Left lung (tissue), 10 donors: Measurements from ENCODE around the gene MRRF. TPM values are rescaled to one million over a fixed set of nuclear protein-coding genes. Genes with fewer than 3 reads are reported as not detected.

Experiments
- ATAC-seq: fragments of 200-7000 bp; cut with Tn5 transposase; one replicate; pipeline ENCODE4 v1.9.1; 2020; ENCODE audit warnings: moderate library complexity
- DNase-seq, 4 donors: peaks; one replicate each; pipeline ENCODE4 v3.0.0-alpha.2; 2013 to 2020
- H3K27ac ChIP-seq, 2 donors: fragments of 200-600 bp; sonication (generic) in 1 of 2; one replicate each; pipeline versions ENCODE4 v1.5.0 to v1.8.0; 2020 to 2021
- H3K27me3 ChIP-seq, 2 donors: fragments of 200-600 bp; sonication (generic) in 1 of 2; one replicate each; pipeline versions ENCODE4 v1.5.0 to v1.8.0; 2020 to 2021
- H3K36me3 ChIP-seq, 2 donors: fragments of 200-600 bp; sonication (generic) in 1 of 2; one replicate each; pipeline versions ENCODE4 v1.5.0 to v1.8.0; 2020 to 2021
- H3K4me1 ChIP-seq, 2 donors: fragments of 200-600 bp; one replicate each; pipeline ENCODE4 v1.8.0; 2021
- H3K4me3 ChIP-seq, 2 donors: fragments of 200-600 bp; sonication (generic) in 1 of 2; one replicate each; pipeline versions ENCODE4 v1.5.0 to v1.8.0; 2020 to 2021; ENCODE audit warnings: mild to moderate bottlenecking in 1 of 2
- H3K9me3 ChIP-seq, 2 donors: fragments of 200-600 bp; sonication (generic) in 1 of 2; one replicate each; pipeline versions ENCODE4 v1.5.0 to v1.8.0; 2020 to 2021
- CTCF ChIP-seq, 2 donors: fragments of 200-600 bp; sonication (generic) in 1 of 2; IDR thresholded peaks; one replicate each; pipeline versions ENCODE4 v1.5.0 to v1.8.0; 2021; ENCODE audit warnings: antibody characterized with exemption in 2 of 2
- intact Hi-C, 2 donors: fragments of 100-400 bp; cut with DNase I; formaldehyde crosslinking; loops; one replicate each; pipeline versions ENCODE4 v1.11.2 to v1.14.2; 2022
- polyA plus RNA-seq, 6 donors: library from polyadenylated mRNA; unstranded; fragments of 120-200 nt; gene quantifications; one replicate each; pipeline ENCODE4 v1.2.1, GENCODE V29; 2013; ENCODE audit not compliant: insufficient read length in 6 of 6
- total RNA-seq, 2 donors: library from RNA; stranded (reverse); fragmentation: NEBNext Ultra II Directional; extraction: Animal tissue kit (Norgen Biotek cat#: 25700); gene quantifications; one replicate each; pipeline ENCODE4 v1.2.1, GENCODE V29; 2021
- donor health status: DM: no; HTN: yes; CAD: no.
- donor health status: DM: no; HTN: no; CAD: no.

The MRRF gene
- total and polyA plus RNA-seq, 8 donors: 21.3 to 53.0 (median 41.2) TPM

GRCh38 chr9:122302237-122303093 lies 37.8 kb downstream of the MRRF start:
- TF ChIP-seq CTCF (IDR thresholded peaks at IDR 0.05): no peak
- H3K4me3 ChIP-seq: no peak overlapping the region
- H3K27ac ChIP-seq: no peak overlapping the region
- H3K27me3 ChIP-seq: no peaks in the 10 kb centered on the region
- H3K4me1 ChIP-seq: peaks cover 4% of the 10 kb centered on the region in 2 donors
- DNase-seq (no peak), ATAC-seq (no peak)
- H3K9me3 ChIP-seq: no peaks in the 10 kb centered on the region
- peaks cover 0 to 20% of the 10 kb centered on the region in 2 donors for H3K36me3 ChIP-seq
- intact Hi-C loops: no loop called here

DNA sequence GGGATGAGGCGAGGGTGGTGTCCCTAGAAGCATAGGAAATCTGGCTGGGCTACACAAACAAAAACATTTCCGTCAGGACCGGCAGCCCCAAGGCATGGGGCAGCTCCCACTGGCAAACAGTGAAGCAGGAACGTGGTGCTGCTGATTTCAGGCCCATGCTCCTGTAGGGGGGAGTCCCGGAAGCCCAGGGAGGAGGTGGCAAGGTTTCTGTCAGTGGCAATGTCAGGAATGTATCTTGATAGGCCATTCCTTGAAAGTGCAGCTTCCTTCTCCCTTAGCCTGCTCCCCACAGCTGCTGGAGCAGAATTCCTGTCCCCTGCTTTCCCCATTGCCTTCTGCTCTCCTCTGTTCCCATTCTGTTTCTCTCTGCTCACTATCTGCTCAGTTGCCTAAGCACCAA lies 42.4 kb downstream of the MRRF start:
- Histone ChIP-seq H3K36me3 (peaks cover 0 to 21% of the 10 kb centered on the region in 2 donors), H3K27me3 (no peaks in the 10 kb centered on the region), H3K4me3 (no peak overlapping the region), H3K27ac (peak overlapping the region in 1 of 2 donors; percentile 26), H3K9me3 (no peaks in the 10 kb centered on the region), H3K4me1 (peaks cover 4 to 6% of the 10 kb centered on the region in 2 donors)
- ATAC-seq (peak; percentile 46), DNase-seq (no peak)
- TF ChIP-seq CTCF (IDR thresholded peaks at IDR 0.05): no peak
- intact Hi-C loops: no loop called here

GRCh38 chr9:122307925-122308324 lies 43.2 kb downstream of the MRRF start:
- peak; percentile 23 for ATAC-seq
- no peaks in the 10 kb centered on the region for H3K27me3 ChIP-seq
- H3K4me1 ChIP-seq: peaks cover 4 to 6% of the 10 kb centered on the region in 2 donors
- peak in 1 of 4 donors; percentile 16 for DNase-seq
- no peak for TF ChIP-seq CTCF (IDR thresholded peaks at IDR 0.05)
- intact Hi-C loops: no loop called here
- peak overlapping the region in 1 of 2 donors; percentile 26 for H3K27ac ChIP-seq
- H3K36me3 ChIP-seq: peaks cover 0 to 28% of the 10 kb centered on the region in 2 donors
- H3K4me3 ChIP-seq: no peak overlapping the region
- no peaks in the 10 kb centered on the region for H3K9me3 ChIP-seq

DNA sequence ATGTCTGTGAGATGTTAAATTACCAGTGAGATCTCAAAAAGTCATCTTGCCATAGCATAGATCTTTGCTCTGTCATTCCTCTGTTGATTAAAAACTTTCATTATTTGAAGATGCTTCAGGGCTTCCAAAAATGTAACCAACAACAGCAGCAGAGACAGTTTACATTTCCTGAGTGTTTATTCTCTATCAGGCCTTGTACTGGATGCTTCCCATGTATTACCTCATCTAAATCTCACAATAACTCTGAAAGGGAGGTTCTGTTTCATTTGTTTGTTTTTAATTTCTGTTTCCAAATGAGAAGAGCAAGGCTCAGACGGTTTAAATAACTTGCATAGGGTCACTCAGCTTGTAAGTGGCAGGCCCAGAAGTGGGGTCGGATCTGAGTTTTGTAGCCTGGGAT lies 45.2 kb downstream of the MRRF start:
- DNase-seq: no peak
- no peak for ATAC-seq
- no peaks in the 10 kb centered on the region for H3K27me3 ChIP-seq
- no peak overlapping the region for H3K27ac ChIP-seq
- H3K9me3 ChIP-seq: no peaks in the 10 kb centered on the region
- peaks cover 0 to 6% of the 10 kb centered on the region in 2 donors for H3K4me1 ChIP-seq
- no peak for TF ChIP-seq CTCF (IDR thresholded peaks at IDR 0.05)
- H3K36me3 ChIP-seq: peaks cover 0 to 47% of the 10 kb centered on the region in 2 donors
- H3K4me3 ChIP-seq: no peak overlapping the region
- intact Hi-C loops: no loop called here

DNA sequence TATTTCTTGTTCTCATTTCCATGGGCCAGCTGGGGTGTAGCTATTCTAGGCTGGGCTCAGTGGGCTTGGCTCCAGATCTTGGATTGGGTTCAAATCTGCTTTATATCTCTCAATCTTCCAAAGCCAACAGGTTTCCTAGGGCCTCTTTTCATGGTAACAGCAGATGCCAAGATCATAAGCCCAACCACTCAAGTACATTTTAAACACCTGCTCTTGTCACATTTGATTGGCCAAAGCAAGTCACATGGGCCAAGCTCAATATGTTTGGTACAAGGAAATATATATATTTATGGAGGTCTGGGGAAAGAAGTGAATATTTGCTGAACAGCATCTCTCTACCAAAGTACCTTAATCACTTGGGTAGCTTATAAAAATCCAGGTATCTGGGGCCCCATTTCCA lies 49.5 kb downstream of the MRRF start:
- ATAC-seq (no peak), DNase-seq (no peak)
- no peaks in the 10 kb centered on the region for H3K9me3 ChIP-seq
- no peak for TF ChIP-seq CTCF (IDR thresholded peaks at IDR 0.05)
- peaks cover 0 to 46% of the 10 kb centered on the region in 2 donors for H3K36me3 ChIP-seq
- no peak overlapping the region for H3K4me3 ChIP-seq
- intact Hi-C loops: no loop called here
- no peaks in the 10 kb centered on the region for H3K27me3 ChIP-seq
- H3K4me1 ChIP-seq: no peaks in the 10 kb centered on the region
- no peak overlapping the region for H3K27ac ChIP-seq
